T-helper 2 cell treated with Interferon-gamma antibody and Interleukin-4, amounts not matched to agents 5 μg/mL and 100 μg/mL, for 36 hours (primary cell): Measurements from ENCODE around the gene SLX4IP.

Experiments used
- DNase-seq: peaks from one replicate; pipeline ENCODE4 v3.0.0; 2021; ENCODE audit warnings: low spot score
- H3K27ac Mint-ChIP-seq: one replicate; pipeline ENCODE4 v1.8.0; 2021; ENCODE audit warnings: mild to moderate bottlenecking, mixed read lengths
- H3K27me3 Mint-ChIP-seq: one replicate; pipeline ENCODE4 v1.8.0; 2021; ENCODE audit warnings: low read depth, mixed read lengths
- H3K36me3 Mint-ChIP-seq: one replicate; pipeline ENCODE4 v1.8.0; 2021; ENCODE audit warnings: low read depth, mixed read lengths
- H3K4me1 Mint-ChIP-seq: one replicate; pipeline ENCODE4 v1.8.0; 2021; ENCODE audit warnings: low read depth, mixed read lengths
- H3K4me3 Mint-ChIP-seq: one replicate; pipeline ENCODE4 v1.8.0; 2022; ENCODE audit warnings: mild to moderate bottlenecking, moderate library complexity, mixed read lengths
- H3K9me3 Mint-ChIP-seq: one replicate; pipeline ENCODE4 v1.8.0; 2021; ENCODE audit warnings: mixed read lengths

Gene SLX4IP

DNA sequence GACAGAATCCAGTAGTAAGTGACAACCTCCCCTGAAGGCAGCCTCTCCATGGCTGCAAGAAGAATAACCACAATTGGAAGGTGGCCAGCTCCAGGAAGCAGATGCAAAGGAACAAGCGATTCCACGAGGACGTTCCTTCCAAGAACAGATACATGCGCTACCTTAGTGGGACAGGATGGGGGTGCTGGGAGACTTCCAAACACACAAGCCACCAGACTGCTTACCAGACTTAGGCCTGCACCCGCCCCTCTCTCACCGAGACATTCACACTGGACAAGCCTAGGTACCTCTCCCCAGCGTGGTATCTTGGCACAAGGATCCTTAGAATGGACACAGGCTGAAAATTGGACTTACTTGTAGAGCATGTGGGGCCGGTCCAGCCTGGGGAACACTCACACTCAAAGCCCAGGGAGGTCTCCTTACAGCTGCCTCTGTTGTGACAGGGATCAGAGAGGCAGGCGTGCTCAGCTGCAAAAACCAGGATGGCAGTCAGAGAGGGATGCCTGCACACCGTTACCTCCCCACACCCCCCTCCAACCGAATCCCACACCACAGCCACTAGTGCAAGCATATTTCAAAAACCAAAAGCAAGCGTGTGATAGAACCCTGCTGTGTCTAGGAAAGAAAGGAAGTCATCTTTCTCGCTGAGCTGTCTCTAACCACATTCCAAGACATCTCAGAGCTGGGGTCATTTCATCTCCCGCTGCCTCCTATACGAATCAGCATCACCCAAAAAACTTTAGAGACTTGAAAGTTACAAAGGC is 216.3 kb downstream of the SLX4IP start:
- DNase-seq, result no peak
- H3K4me1 Mint-ChIP-seq, result peaks cover 2% of the 10 kb centered on the region
- H3K9me3 Mint-ChIP-seq, result no peaks in the 10 kb centered on the region
- H3K27me3 Mint-ChIP-seq, result peaks cover 15% of the 10 kb centered on the region
- no peak overlapping the region for H3K27ac Mint-ChIP-seq
- H3K36me3 Mint-ChIP-seq, result no peaks in the 10 kb centered on the region
- H3K4me3 Mint-ChIP-seq, result no peak overlapping the region

- no peak overlapping the region for H3K4me3 Mint-ChIP-seq
- no peak overlapping the region for H3K27ac Mint-ChIP-seq
- no peaks in the 10 kb centered on the region for H3K36me3 Mint-ChIP-seq
- H3K27me3 Mint-ChIP-seq, result peaks cover 15% of the 10 kb centered on the region
- H3K4me1 Mint-ChIP-seq, result peaks cover 2% of the 10 kb centered on the region
- no peaks in the 10 kb centered on the region for H3K9me3 Mint-ChIP-seq
- no peak for DNase-seq
Observed at GRCh38 chr20:10652185-10652584, 217.1 kb downstream of the SLX4IP start.

DNA sequence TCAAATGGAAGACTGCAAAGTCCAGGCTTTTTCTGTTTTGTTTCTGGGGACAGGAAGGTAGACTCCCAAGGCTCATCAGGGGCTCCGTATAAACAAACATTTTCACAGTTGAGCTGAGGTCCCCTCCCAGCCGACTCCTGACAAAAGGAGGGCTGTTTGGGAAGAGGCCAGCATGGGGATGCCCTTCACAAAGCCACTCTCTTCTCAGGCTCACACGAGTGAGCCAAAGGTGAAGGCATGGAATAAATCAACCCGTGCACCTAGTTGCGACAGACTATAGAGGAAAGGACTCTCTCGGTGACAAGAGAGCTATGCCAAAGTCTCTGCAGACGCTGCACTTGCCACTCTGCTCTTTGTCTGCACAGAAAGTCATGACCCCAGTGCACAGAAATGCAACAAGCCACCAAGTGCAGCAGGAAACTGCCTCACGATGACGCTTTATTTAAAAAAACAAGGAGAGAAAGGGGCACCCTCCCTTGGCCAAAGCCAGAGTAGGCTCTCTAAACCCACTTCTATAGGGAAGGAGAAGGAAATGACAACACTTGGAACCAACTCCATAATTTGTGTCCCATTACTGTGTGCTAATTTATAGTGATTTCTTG is 217.7 kb downstream of the SLX4IP start:
- peaks cover 19% of the 10 kb centered on the region for H3K27me3 Mint-ChIP-seq
- no peaks in the 10 kb centered on the region for H3K36me3 Mint-ChIP-seq
- no peak for DNase-seq
- H3K9me3 Mint-ChIP-seq, result no peaks in the 10 kb centered on the region
- peaks cover 2% of the 10 kb centered on the region for H3K4me1 Mint-ChIP-seq
- no peak overlapping the region for H3K27ac Mint-ChIP-seq
- no peak overlapping the region for H3K4me3 Mint-ChIP-seq

DNA sequence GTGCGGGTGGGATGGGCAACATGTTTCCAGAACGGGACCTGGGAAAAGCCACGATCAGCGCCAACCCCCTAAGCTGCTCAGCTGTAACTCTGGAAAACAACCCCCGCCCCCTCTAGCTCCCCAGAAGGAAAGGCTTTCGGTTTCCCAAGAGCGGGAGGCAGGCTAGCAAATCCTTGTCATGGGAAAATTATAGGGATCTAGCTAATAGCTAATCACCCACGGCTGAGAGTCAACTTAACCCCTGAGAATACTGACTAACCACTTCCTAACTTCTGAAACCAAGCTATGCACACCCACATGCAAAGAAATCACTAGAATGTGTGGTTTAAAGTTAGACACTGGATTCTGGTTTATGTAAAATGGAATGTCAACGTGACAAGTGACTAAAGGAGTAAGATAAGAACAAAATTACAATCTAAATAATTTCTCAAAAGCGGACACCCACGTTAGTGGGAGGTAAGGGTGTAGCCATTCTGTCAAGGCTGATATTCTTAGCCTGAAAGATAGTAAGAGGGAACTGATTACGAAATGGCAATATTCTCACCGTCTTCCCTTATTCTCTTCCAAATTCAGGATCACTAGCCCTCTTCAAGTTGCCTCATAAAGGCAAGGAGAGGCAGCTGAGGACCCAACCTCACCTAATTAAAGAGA is 218.6 kb downstream of the SLX4IP start:
- H3K27me3 Mint-ChIP-seq, result peaks cover 15% of the 10 kb centered on the region
- no peak overlapping the region for H3K27ac Mint-ChIP-seq
- H3K36me3 Mint-ChIP-seq, result no peaks in the 10 kb centered on the region
- no peak for DNase-seq
- peaks cover 2% of the 10 kb centered on the region for H3K4me1 Mint-ChIP-seq
- no peaks in the 10 kb centered on the region for H3K9me3 Mint-ChIP-seq
- H3K4me3 Mint-ChIP-seq, result no peak overlapping the region

GRCh38 chr20:10654250-10654610 is 219.1 kb downstream of the SLX4IP start:
- Mint-ChIP-seq H3K27me3 (peaks cover 16% of the 10 kb centered on the region), H3K4me1 (peaks cover 2% of the 10 kb centered on the region), H3K36me3 (no peaks in the 10 kb centered on the region), H3K27ac (no peak overlapping the region), H3K9me3 (no peaks in the 10 kb centered on the region), H3K4me3 (no peak overlapping the region)
- DNase-seq, result no peak

DNA sequence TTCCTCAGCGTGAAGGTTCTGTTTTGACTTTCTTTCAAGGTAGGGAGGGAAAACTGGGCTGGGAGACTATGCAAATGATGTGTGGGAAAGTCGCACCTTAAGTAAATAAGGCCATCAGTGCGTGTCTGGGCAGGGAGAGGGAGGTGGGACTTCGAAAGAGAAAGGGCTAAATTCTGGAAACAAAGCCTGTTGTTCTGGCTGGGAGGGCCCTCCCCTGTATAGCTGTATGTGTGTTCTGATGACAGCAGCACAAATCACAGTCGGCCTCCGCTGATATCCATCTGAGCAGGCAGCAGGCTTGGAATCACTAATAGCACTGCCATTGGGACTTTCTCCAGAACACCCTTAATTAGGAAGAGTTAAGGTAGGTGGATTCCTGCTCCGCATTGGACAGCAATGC is 219.5 kb downstream of the SLX4IP start:
- Mint-ChIP-seq H3K27me3 (peaks cover 17% of the 10 kb centered on the region), H3K4me1 (peaks cover 2% of the 10 kb centered on the region), H3K4me3 (no peak overlapping the region), H3K36me3 (no peaks in the 10 kb centered on the region), H3K9me3 (no peaks in the 10 kb centered on the region), H3K27ac (no peak overlapping the region)
- DNase-seq, result no peak

GRCh38 chr20:10655720-10656669 is 220.9 kb downstream of the SLX4IP start:
- H3K27ac Mint-ChIP-seq, result no peak overlapping the region
- H3K4me3 Mint-ChIP-seq, result no peak overlapping the region
- H3K27me3 Mint-ChIP-seq, result peaks cover 19% of the 10 kb centered on the region
- H3K9me3 Mint-ChIP-seq, result no peaks in the 10 kb centered on the region
- no peak for DNase-seq
- H3K36me3 Mint-ChIP-seq, result no peaks in the 10 kb centered on the region
- peaks cover 2% of the 10 kb centered on the region for H3K4me1 Mint-ChIP-seq

GRCh38 chr20:10657453-10657852 is 222.3 kb downstream of the SLX4IP start:
- Mint-ChIP-seq H3K4me1 (peaks cover 2% of the 10 kb centered on the region), H3K27me3 (peaks cover 17% of the 10 kb centered on the region), H3K9me3 (no peaks in the 10 kb centered on the region), H3K27ac (no peak overlapping the region), H3K4me3 (no peak overlapping the region), H3K36me3 (no peaks in the 10 kb centered on the region)
- no peak for DNase-seq

GRCh38 chr20:10658051-10658823 is 223.1 kb downstream of the SLX4IP start:
- Mint-ChIP-seq H3K27ac (no peak overlapping the region), H3K36me3 (no peaks in the 10 kb centered on the region), H3K4me1 (peaks cover 2% of the 10 kb centered on the region), H3K27me3 (peaks cover 23% of the 10 kb centered on the region), H3K4me3 (no peak overlapping the region), H3K9me3 (no peaks in the 10 kb centered on the region)
- DNase-seq, result no peak

- Mint-ChIP-seq H3K9me3 (no peaks in the 10 kb centered on the region), H3K4me3 (no peak overlapping the region), H3K27me3 (peaks cover 27% of the 10 kb centered on the region), H3K36me3 (no peaks in the 10 kb centered on the region), H3K27ac (no peak overlapping the region), H3K4me1 (peaks cover under 1% of the 10 kb centered on the region)
- DNase-seq, result no peak
Observed at GRCh38 chr20:10658876-10659632, 223.9 kb downstream of the SLX4IP start.

DNA sequence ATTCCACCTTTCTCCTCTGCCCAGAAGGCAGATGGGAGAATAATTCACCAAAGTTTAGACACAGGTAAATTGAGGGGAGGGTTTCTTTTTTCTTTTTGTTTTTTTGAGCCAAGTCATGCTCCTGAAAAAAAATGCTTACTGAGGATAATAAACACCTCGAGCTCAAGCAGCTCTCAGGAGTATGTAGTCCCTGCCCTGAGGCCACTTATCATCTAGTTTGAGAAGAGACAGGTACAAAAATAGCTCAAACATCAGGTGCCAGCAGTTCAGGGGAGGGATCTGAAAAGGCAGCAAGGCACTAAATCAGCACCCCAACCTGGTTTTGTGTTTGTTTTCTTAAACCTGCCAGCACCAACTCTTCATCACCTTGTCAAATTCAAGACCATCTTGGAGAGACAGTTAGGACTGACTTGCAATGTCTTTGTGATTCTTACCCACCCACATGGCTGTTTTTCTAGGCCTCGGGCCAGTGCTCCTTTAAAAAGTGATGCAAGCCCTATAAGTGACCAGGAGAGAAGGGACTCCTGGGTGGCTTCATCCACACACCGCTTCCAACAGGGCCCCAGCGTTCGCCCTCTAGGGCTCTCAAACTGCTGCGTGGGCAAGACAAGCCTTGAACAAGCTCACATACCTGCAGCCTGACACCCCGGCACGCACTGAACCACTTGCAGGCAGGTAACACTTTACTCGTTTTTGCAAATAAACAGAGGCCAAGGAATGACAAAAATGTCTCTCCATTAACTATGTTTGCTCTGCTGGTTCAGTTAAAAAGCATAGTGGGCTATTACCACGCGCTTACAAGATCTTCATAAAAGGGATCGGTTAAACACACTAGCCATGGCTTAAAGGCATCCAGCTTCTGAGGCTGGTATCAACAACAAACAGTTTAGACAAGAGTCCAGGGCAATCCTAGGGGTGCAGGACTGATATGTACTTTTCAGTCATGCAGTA is 224.8 kb downstream of the SLX4IP start:
- Mint-ChIP-seq H3K4me1 (no peaks in the 10 kb centered on the region), H3K36me3 (no peaks in the 10 kb centered on the region), H3K9me3 (no peaks in the 10 kb centered on the region), H3K27me3 (peaks cover 26% of the 10 kb centered on the region), H3K4me3 (no peak overlapping the region), H3K27ac (no peak overlapping the region)
- no peak for DNase-seq

DNA sequence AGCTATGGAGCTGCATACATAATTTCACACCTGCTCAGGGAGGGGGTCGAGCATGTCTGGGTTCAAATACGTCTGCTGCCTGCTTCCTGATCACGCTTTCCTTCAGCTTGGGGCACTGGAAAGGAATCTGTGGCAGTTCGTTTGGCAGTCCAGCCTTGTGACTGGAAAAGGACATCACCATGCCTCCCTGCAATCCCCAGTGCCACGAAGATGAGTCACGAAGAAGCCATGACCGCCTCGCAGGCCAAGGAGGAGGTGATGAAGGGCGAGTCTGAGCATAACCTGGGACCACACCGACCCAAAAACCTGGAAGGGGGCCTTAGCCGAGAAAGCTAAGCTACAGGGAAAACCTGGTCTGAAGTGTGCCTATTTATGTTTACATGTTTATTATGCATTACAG is 225.6 kb downstream of the SLX4IP start:
- H3K27ac Mint-ChIP-seq, result no peak overlapping the region
- H3K36me3 Mint-ChIP-seq, result no peaks in the 10 kb centered on the region
- H3K4me1 Mint-ChIP-seq, result no peaks in the 10 kb centered on the region
- H3K9me3 Mint-ChIP-seq, result no peaks in the 10 kb centered on the region
- no peak overlapping the region for H3K4me3 Mint-ChIP-seq
- H3K27me3 Mint-ChIP-seq, result peaks cover 23% of the 10 kb centered on the region
- DNase-seq, result no peak
